Gastrocnemius medialis (tissue), 4 donors: ENCODE results near the gene NAV2.

ENCODE experiments used
- POLR2A ChIP-seq, 2 donors: fragments of 450-650 bp; IDR thresholded peaks; one replicate each; pipeline ENCODE4 v1.6.1; 2017; ENCODE audit warnings: antibody characterized with exemption in 2 of 2, mild to moderate bottlenecking in 2 of 2, moderate library complexity in 2 of 2
- TF ChIP-seq, protein P1 (sequence below), 5 experiments: fragments of 450-650 bp in 3 of 5; fragments of 200-600 bp in 2 of 5; sonication (generic) in 2 of 5; IDR thresholded peaks in 4 of 5; conservative IDR thresholded peaks in 1 of 5; 1 replicate in 4 of 5; 2 replicates in 1 of 5; pipeline ENCODE4 v1.5.1; 2016 to 2019; ENCODE audit warnings: antibody characterized with exemption in 5 of 5, mild to moderate bottlenecking in 3 of 5, moderate library complexity in 3 of 5

DNA sequence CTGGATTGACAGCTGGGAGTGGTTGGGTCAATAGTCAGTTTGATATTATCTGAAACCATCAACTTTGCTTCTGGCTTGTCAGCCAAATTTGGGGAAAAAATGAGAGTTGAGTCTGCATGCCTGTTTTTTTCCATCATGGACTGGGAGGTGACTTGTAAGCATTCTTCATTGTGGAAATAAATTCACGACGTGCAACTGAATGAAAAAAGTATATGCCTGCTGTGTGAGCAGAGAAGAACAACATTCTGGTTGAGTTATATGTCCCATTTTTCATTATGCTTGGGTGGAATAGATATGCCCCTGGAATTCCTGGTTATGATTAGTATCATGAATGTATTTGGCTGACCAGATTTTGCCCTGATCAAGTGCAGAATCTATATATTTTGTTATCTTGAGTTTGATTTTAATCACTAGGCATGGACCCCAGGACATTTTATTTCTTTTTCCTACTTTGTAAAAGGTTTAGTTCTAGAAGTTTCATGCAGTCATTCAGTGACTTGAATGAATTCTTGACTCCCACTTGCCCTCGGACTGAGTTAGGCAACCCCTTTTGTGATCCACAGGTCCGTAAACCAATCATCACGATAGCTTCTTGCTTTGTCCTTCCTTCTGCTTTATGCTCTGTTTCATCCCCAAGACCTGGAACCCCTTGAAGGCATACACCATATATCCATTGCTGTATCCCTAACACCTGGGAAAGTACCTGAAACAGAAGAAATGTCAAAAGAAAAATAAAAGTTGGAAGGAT lies 205.8 kb downstream of the NAV2 start:
- TF ChIP-seq, protein P1, sequence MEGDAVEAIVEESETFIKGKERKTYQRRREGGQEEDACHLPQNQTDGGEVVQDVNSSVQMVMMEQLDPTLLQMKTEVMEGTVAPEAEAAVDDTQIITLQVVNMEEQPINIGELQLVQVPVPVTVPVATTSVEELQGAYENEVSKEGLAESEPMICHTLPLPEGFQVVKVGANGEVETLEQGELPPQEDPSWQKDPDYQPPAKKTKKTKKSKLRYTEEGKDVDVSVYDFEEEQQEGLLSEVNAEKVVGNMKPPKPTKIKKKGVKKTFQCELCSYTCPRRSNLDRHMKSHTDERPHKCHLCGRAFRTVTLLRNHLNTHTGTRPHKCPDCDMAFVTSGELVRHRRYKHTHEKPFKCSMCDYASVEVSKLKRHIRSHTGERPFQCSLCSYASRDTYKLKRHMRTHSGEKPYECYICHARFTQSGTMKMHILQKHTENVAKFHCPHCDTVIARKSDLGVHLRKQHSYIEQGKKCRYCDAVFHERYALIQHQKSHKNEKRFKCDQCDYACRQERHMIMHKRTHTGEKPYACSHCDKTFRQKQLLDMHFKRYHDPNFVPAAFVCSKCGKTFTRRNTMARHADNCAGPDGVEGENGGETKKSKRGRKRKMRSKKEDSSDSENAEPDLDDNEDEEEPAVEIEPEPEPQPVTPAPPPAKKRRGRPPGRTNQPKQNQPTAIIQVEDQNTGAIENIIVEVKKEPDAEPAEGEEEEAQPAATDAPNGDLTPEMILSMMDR (IDR thresholded peaks at IDR 0.05 in 4 of 5, conservative IDR thresholded peaks at IDR 0.05 in 1 of 5), result no peak
- TF ChIP-seq POLR2A (IDR thresholded peaks at IDR 0.05), result no peak
